DOHH2 (cell line): ENCODE results near the gene TMEM215.

Source experiments
- H3F3A ChIP-seq: fragments of 200-600 bp; sonication (generic), shearing (Covaris generic); 2 replicates; pipeline ENCODE4 v1.6.0; 2016; ENCODE audit warnings: antibody characterized with exemption, mild to moderate bottlenecking; ENCODE audit not compliant: control insufficient read depth, insufficient read depth
- H3K27ac ChIP-seq: fragments of 200-600 bp; sonication (generic); 2 replicates; pipeline ENCODE4 v1.5.1; 2014; ENCODE audit warnings: low read depth, mild to moderate bottlenecking, low read length, moderate library complexity
- H3K27me3 ChIP-seq: fragments of 200-600 bp; sonication (generic); 2 replicates; pipeline ENCODE4 v1.6.1; 2014; ENCODE audit warnings: mild to moderate bottlenecking, low read length, mixed read lengths; ENCODE audit not compliant: control insufficient read depth
- H3K36me3 ChIP-seq: fragments of 200-600 bp; sonication (generic); 2 replicates; pipeline ENCODE4 v1.6.1; 2014; ENCODE audit warnings: mild to moderate bottlenecking, low read length, moderate library complexity, mixed read lengths; ENCODE audit not compliant: control insufficient read depth
- H3K4me1 ChIP-seq: fragments of 200-600 bp; sonication (generic); 2 replicates; pipeline ENCODE4 v1.6.1; 2014; ENCODE audit warnings: mild to moderate bottlenecking, low read length, mixed read lengths; ENCODE audit not compliant: control insufficient read depth
- H3K4me2 ChIP-seq: fragments of 200-600 bp; sonication (generic); 2 replicates; pipeline ENCODE4 v1.6.0; 2014; ENCODE audit warnings: mild to moderate bottlenecking, low read length, moderate library complexity
- H3K4me3 ChIP-seq: fragments of 200-600 bp; sonication (generic); 2 replicates; pipeline ENCODE4 v1.5.1; 2014; ENCODE audit warnings: mild to moderate bottlenecking, low read length, mixed read lengths
- H3K79me2 ChIP-seq: fragments of 200-600 bp; sonication (generic); 2 replicates; pipeline ENCODE4 v1.6.1; 2014; ENCODE audit warnings: mild to moderate bottlenecking, low read length, mixed read lengths; ENCODE audit not compliant: control insufficient read depth
- H3K9me2 ChIP-seq: fragments of 200-600 bp; sonication (generic); replicated peaks from 2 replicates; pipeline ENCODE4 v1.6.1; 2014; ENCODE audit warnings: mild to moderate bottlenecking, low read length, mixed read lengths; ENCODE audit not compliant: control insufficient read depth
- H3K9me3 ChIP-seq: fragments of 200-600 bp; sonication (generic); 2 replicates; pipeline ENCODE4 v1.6.1; 2014; ENCODE audit warnings: antibody characterized with exemption, low read length, mixed read lengths; ENCODE audit not compliant: control insufficient read depth, insufficient read depth
- H4K20me1 ChIP-seq: fragments of 200-600 bp; sonication (generic); 2 replicates; pipeline ENCODE4 v1.6.0; 2014; ENCODE audit warnings: low read depth, mild to moderate bottlenecking, antibody characterized with exemption, low read length, moderate library complexity; ENCODE audit not compliant: control insufficient read depth, insufficient read depth
- EZH2phosphoT487 ChIP-seq: fragments of 200-600 bp; sonication (generic); IDR thresholded peaks from 2 replicates; pipeline ENCODE4 v1.6.1; 2017; ENCODE audit warnings: borderline replicate concordance, mild to moderate bottlenecking, antibody characterized with exemption, low read length, moderate library complexity, mixed read lengths
- TF ChIP-seq, protein P1 (sequence below): fragments of 200-600 bp; sonication (generic); IDR thresholded peaks from one replicate; pipeline ENCODE4 v1.5.1; 2014; ENCODE audit warnings: antibody characterized with exemption, mild to moderate bottlenecking, low read depth, low read length; ENCODE audit not compliant: poor library complexity, severe bottlenecking

The TMEM215 gene

DNA sequence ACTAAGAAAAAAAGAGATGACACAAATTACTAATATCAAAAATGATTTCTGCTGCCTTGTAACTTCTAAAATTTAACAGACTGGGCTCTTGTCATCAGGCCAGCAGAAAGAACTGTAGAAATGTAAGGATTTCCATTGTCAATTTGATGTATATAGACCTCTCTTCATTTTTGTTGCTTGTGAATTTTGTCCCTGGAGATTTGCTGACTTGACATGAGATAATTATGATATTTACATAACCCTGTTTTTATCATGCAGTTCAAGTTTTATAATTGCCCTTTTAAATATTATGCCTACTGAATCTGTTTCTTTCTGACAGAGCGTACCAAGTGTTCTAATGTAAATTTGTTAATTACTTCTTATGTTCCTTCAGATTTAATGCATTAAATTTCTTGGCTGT, 23.9 kb downstream of the TMEM215 start:
- TF ChIP-seq EZH2phosphoT487: no peak
- TF ChIP-seq, protein P1, sequence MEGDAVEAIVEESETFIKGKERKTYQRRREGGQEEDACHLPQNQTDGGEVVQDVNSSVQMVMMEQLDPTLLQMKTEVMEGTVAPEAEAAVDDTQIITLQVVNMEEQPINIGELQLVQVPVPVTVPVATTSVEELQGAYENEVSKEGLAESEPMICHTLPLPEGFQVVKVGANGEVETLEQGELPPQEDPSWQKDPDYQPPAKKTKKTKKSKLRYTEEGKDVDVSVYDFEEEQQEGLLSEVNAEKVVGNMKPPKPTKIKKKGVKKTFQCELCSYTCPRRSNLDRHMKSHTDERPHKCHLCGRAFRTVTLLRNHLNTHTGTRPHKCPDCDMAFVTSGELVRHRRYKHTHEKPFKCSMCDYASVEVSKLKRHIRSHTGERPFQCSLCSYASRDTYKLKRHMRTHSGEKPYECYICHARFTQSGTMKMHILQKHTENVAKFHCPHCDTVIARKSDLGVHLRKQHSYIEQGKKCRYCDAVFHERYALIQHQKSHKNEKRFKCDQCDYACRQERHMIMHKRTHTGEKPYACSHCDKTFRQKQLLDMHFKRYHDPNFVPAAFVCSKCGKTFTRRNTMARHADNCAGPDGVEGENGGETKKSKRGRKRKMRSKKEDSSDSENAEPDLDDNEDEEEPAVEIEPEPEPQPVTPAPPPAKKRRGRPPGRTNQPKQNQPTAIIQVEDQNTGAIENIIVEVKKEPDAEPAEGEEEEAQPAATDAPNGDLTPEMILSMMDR: no peak
- Histone ChIP-seq H3K36me3 (no peaks in the 10 kb centered on the region), H3K9me3 (no peaks in the 10 kb centered on the region), H3K27ac (no peak overlapping the region), H3K4me2 (no peak overlapping the region), H3K79me2 (no peaks in the 10 kb centered on the region), H4K20me1 (no peaks in the 10 kb centered on the region), H3K4me3 (no peak overlapping the region), H3K4me1 (no peaks in the 10 kb centered on the region), H3K27me3 (peaks cover 5% of the 10 kb centered on the region; the same call in 1 of the 2 replicates), H3F3A (no peaks in the 10 kb centered on the region), H3K9me2 (no peaks in the 10 kb centered on the region)

DNA sequence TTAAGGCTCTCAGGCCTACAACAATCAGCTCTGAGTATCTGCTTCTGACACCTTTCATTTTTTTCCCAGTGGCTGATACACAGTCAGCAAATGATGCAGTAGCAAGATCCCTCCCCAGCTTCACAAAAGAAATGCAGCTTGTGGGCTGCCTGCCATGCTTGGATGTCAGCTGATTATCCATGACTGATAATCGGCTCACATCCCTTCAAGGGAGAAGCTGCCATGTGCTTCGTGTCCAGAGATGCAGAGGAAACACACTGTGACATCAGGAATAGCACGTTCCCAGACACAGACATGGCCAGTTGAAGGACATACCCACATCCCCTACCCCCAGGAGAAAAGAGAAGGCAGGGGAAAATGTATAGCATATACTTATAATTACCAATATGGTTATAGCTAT, 27.9 kb downstream of the TMEM215 start:
- no peaks in the 10 kb centered on the region for H3K79me2 ChIP-seq
- H3K4me1 ChIP-seq: no peaks in the 10 kb centered on the region
- no peak overlapping the region for H3K4me2 ChIP-seq
- H3K4me3 ChIP-seq: no peak overlapping the region
- no peaks in the 10 kb centered on the region for H3K36me3 ChIP-seq
- H4K20me1 ChIP-seq: no peaks in the 10 kb centered on the region
- no peaks in the 10 kb centered on the region for H3K9me3 ChIP-seq
- H3K9me2 ChIP-seq: no peaks in the 10 kb centered on the region
- H3K27me3 ChIP-seq: peaks cover 3% of the 10 kb centered on the region; the same call in 1 of the 2 replicates
- no peak for TF ChIP-seq EZH2phosphoT487
- TF ChIP-seq, protein P1: no peak
- H3K27ac ChIP-seq: no peak overlapping the region
- no peaks in the 10 kb centered on the region for H3F3A ChIP-seq

DNA sequence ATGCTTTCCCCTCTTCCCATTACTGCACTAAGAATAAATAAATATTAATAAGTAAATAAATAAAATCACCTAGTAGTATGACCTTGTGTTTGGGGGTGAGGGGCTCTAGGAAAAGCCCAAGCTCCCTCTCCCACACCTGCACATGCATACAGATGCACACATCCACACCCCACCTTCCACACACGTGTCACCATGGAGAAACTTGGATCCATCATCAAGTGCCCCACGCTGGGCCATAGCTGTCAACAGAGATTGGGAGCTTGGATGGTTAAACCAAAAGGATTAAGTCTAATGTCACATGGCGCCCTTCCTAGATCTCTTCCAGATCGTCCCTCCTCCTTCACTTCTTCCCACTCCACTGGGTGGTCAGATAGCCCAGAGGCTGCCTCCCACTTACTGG, 37.0 kb downstream of the TMEM215 start:
- Histone ChIP-seq H3F3A (no peaks in the 10 kb centered on the region), H4K20me1 (no peaks in the 10 kb centered on the region), H3K4me3 (no peak overlapping the region), H3K27me3 (peaks cover 2% of the 10 kb centered on the region; the same call in 1 of the 2 replicates), H3K36me3 (no peaks in the 10 kb centered on the region), H3K4me1 (no peaks in the 10 kb centered on the region), H3K27ac (no peak overlapping the region), H3K9me2 (no peaks in the 10 kb centered on the region), H3K79me2 (no peaks in the 10 kb centered on the region), H3K4me2 (no peak overlapping the region), H3K9me3 (no peaks in the 10 kb centered on the region)
- TF ChIP-seq, protein P1: no peak
- TF ChIP-seq EZH2phosphoT487: no peak
